ENCODE measurements around the gene RAMP3. TPM values are rescaled to one million over a fixed set of nuclear protein-coding genes. Genes with fewer than 3 reads are reported as not detected.

RAMP3 gene
- total and polyA plus RNA-seq, 7 donors: 2.5 to 57.8 (median 26.0) TPM

DNA sequence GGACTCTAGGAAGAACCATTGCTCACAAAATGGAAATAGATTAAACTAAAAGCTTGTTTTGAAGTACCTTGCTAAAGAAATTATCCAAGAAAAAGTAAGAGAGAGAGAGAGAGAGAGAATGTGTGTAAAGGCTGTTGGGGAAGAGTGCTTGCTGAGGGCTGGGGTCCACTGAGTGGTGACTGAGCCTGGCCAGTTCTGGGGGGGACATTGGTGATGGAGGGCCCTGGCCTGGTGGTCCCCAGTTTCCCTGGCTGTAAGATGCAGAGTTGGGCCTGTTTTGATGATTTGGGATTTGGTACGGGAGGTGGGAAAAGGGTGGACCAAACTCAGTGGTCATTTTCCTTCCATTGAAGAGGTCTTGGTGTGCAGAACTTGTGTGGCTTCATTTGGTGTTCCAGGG is 880 bp downstream of the RAMP3 start:
- 93 to 94% methylated on average over 1 of the region's 1 CpG for WGBS, 2 donors
- DNase-seq: peak; percentile 10
- no peaks in the 10 kb centered on the region for H3K9me3 ChIP-seq
- peaks cover 0 to 10% (median 7%) of the 10 kb centered on the region in 4 donors for H3K4me1 ChIP-seq
- no peaks in the 10 kb centered on the region for H3K36me3 ChIP-seq
- H3K27me3 ChIP-seq: peaks cover 8 to 34% (median 18%) of the 10 kb centered on the region in 3 donors
- intact Hi-C loops (cut with DNase I): no loop called here
- peak overlapping the region; percentile 1 to 40 (median 34) for H3K4me3 ChIP-seq
- H3K27ac ChIP-seq: peak overlapping the region in 2 of 4 donors; percentile 7 to 40
- no peak for TF ChIP-seq POLR2AphosphoS5 (IDR thresholded peaks at IDR 0.05)

DNA sequence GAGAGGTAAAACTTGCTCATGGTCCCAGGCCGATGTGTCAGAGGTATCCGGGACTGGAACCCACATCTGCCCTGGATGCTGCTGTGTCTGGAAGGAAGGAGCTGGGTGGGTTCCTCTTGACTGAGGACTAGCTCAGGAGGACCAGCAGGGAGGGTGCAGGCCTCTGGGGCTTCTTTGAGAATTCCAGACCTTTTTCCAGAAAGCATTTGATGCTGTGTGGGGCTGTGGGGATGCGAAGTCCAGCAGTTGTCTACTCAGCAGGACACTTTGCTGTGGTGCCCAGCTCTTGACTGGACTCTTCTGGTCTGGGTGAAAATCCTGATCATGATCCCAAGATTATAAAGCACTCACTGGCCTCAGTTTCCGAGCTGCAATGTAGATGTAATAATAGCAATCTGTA is 1.7 kb downstream of the RAMP3 start:
- peak; percentile 37 for DNase-seq
- intact Hi-C loops (cut with DNase I): no loop called here
- Histone ChIP-seq H3K4me1 (peaks cover 0 to 10% (median 7%) of the 10 kb centered on the region in 4 donors), H3K4me3 (peak overlapping the region in 1 of 4 donors; percentile 40), H3K27ac (peak overlapping the region in 1 of 4 donors; percentile 7), H3K36me3 (no peaks in the 10 kb centered on the region), H3K9me3 (peaks cover 0 to 2% (median 0%) of the 10 kb centered on the region in 4 donors), H3K27me3 (peaks cover 8 to 34% (median 18%) of the 10 kb centered on the region in 3 donors)
- 93 to 94% methylated on average over 4 of the region's 4 CpGs for WGBS, 2 donors
- TF ChIP-seq, protein P1, sequence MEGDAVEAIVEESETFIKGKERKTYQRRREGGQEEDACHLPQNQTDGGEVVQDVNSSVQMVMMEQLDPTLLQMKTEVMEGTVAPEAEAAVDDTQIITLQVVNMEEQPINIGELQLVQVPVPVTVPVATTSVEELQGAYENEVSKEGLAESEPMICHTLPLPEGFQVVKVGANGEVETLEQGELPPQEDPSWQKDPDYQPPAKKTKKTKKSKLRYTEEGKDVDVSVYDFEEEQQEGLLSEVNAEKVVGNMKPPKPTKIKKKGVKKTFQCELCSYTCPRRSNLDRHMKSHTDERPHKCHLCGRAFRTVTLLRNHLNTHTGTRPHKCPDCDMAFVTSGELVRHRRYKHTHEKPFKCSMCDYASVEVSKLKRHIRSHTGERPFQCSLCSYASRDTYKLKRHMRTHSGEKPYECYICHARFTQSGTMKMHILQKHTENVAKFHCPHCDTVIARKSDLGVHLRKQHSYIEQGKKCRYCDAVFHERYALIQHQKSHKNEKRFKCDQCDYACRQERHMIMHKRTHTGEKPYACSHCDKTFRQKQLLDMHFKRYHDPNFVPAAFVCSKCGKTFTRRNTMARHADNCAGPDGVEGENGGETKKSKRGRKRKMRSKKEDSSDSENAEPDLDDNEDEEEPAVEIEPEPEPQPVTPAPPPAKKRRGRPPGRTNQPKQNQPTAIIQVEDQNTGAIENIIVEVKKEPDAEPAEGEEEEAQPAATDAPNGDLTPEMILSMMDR (IDR thresholded peaks at IDR 0.05): no peak
- TF ChIP-seq EP300 (IDR thresholded peaks at IDR 0.05) (no peak), POLR2A (IDR thresholded peaks at IDR 0.05) (no peak), POLR2AphosphoS5 (IDR thresholded peaks at IDR 0.05) (no peak)

DNA sequence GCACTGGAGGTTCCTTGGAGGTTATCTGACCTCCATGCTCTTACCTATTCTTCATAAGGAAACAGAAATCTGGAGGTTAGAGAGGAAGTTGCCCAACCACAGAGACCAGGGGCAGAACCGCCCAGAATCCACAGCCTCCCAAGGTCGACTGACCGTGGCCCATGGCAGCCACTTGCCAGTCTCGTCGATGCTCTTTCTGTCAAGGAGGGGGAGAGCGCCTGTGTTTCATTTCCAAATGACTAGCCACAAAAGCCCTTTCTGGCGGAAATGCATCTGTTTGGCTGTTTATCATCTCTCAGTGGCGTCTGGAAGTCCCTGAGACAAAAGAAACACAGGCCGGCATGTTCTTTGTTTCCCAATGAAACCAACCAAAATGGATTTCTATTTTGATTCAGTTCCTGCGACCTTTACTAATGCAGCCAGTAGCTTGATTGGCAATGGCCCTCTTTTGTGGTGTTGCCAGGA is 2.9 kb downstream of the RAMP3 start:
- H3K36me3 ChIP-seq: no peaks in the 10 kb centered on the region
- H3K9me3 ChIP-seq: peaks cover 0 to 2% (median 0%) of the 10 kb centered on the region in 4 donors
- 56 to 68% methylated on average over 10 of the region's 10 CpGs for WGBS, 2 donors
- TF ChIP-seq POLR2AphosphoS5 (IDR thresholded peaks at IDR 0.05) (no peak), POLR2A (IDR thresholded peaks at IDR 0.05) (no peak), EP300 (IDR thresholded peaks at IDR 0.05) (no peak)
- TF ChIP-seq, protein P1 (IDR thresholded peaks at IDR 0.05): no peak
- intact Hi-C loops (cut with DNase I): no loop called here
- no peak overlapping the region for H3K4me3 ChIP-seq
- no peak overlapping the region for H3K27ac ChIP-seq
- peaks cover 8 to 34% (median 18%) of the 10 kb centered on the region in 3 donors for H3K27me3 ChIP-seq
- H3K4me1 ChIP-seq: peaks cover 0 to 10% (median 7%) of the 10 kb centered on the region in 4 donors
- peak; percentile 35 for DNase-seq

DNA sequence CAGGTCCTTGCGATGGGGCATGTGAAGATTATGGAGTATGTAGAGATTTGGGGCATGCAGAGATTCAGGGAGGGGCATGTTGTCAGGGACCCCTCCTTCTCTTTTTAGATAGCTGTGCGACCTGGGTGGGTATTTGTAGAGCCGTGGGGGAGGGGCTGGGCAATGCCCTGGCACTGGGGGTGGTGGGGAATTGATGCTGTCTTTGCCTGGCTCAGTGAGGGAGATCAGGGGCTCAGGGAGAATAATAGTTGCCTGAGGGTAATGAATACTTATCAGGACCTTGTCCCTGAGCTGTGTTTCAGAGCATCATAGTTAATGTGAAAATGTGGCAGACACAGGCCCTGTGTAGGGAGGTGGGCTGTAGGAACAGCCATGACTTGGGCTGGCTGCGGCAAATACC is 3.5 kb downstream of the RAMP3 start:
- WGBS, 2 donors: 68 to 88% methylated on average over 4 of the region's 4 CpGs
- Histone ChIP-seq H3K27me3 (peaks cover 8 to 32% (median 18%) of the 10 kb centered on the region in 3 donors), H3K36me3 (no peaks in the 10 kb centered on the region), H3K27ac (no peak overlapping the region), H3K4me3 (no peak overlapping the region), H3K4me1 (peaks cover 0 to 10% (median 7%) of the 10 kb centered on the region in 4 donors), H3K9me3 (peaks cover 0 to 2% (median 0%) of the 10 kb centered on the region in 4 donors)
- peak; percentile 21 for DNase-seq
- intact Hi-C loops (cut with DNase I): no loop called here
- TF ChIP-seq POLR2A (IDR thresholded peaks at IDR 0.05) (no peak), EP300 (IDR thresholded peaks at IDR 0.05) (no peak), POLR2AphosphoS5 (IDR thresholded peaks at IDR 0.05) (no peak)
- TF ChIP-seq, protein P1 (IDR thresholded peaks at IDR 0.05): no peak

DNA sequence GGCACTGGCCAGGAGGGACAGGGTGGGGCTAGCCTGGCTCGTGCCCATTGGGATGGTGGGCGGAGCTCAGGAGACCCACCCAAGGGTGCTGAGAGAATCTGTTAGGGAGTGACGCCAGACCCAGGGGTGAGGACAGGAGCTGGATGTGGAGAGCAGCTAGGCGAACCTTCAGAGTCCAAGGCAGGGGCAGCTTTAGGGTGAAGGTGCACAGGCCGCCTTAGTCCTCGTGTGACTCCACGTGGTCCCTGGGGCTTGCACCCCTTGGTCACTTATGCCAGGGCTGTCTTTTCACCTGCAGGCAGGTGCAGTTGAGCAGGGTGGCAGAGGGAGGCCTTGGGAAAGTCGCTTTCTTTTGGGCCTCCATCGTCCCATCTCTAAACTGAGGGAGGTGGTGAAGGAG is 4.3 kb downstream of the RAMP3 start:
- intact Hi-C loops (cut with DNase I): no loop called here
- Histone ChIP-seq H3K27me3 (peaks cover 8 to 25% (median 17%) of the 10 kb centered on the region in 3 donors), H3K27ac (no peak overlapping the region), H3K36me3 (no peaks in the 10 kb centered on the region), H3K9me3 (peaks cover 0 to 2% (median 0%) of the 10 kb centered on the region in 4 donors), H3K4me1 (peaks cover 0 to 10% (median 7%) of the 10 kb centered on the region in 4 donors), H3K4me3 (no peak overlapping the region)
- peak; percentile 47 for DNase-seq
- TF ChIP-seq, protein P1 (IDR thresholded peaks at IDR 0.05): no peak
- TF ChIP-seq EP300 (IDR thresholded peaks at IDR 0.05) (no peak), POLR2A (IDR thresholded peaks at IDR 0.05) (no peak), POLR2AphosphoS5 (IDR thresholded peaks at IDR 0.05) (no peak)
- 70 to 88% methylated on average over 9 of the region's 9 CpGs for WGBS, 2 donors
